Measurements from ENCODE around the gene ADGRV1.

The ADGRV1 gene, protein sequence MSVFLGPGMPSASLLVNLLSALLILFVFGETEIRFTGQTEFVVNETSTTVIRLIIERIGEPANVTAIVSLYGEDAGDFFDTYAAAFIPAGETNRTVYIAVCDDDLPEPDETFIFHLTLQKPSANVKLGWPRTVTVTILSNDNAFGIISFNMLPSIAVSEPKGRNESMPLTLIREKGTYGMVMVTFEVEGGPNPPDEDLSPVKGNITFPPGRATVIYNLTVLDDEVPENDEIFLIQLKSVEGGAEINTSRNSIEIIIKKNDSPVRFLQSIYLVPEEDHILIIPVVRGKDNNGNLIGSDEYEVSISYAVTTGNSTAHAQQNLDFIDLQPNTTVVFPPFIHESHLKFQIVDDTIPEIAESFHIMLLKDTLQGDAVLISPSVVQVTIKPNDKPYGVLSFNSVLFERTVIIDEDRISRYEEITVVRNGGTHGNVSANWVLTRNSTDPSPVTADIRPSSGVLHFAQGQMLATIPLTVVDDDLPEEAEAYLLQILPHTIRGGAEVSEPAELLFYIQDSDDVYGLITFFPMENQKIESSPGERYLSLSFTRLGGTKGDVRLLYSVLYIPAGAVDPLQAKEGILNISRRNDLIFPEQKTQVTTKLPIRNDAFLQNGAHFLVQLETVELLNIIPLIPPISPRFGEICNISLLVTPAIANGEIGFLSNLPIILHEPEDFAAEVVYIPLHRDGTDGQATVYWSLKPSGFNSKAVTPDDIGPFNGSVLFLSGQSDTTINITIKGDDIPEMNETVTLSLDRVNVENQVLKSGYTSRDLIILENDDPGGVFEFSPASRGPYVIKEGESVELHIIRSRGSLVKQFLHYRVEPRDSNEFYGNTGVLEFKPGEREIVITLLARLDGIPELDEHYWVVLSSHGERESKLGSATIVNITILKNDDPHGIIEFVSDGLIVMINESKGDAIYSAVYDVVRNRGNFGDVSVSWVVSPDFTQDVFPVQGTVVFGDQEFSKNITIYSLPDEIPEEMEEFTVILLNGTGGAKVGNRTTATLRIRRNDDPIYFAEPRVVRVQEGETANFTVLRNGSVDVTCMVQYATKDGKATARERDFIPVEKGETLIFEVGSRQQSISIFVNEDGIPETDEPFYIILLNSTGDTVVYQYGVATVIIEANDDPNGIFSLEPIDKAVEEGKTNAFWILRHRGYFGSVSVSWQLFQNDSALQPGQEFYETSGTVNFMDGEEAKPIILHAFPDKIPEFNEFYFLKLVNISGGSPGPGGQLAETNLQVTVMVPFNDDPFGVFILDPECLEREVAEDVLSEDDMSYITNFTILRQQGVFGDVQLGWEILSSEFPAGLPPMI (N-terminal part only)

DNA sequence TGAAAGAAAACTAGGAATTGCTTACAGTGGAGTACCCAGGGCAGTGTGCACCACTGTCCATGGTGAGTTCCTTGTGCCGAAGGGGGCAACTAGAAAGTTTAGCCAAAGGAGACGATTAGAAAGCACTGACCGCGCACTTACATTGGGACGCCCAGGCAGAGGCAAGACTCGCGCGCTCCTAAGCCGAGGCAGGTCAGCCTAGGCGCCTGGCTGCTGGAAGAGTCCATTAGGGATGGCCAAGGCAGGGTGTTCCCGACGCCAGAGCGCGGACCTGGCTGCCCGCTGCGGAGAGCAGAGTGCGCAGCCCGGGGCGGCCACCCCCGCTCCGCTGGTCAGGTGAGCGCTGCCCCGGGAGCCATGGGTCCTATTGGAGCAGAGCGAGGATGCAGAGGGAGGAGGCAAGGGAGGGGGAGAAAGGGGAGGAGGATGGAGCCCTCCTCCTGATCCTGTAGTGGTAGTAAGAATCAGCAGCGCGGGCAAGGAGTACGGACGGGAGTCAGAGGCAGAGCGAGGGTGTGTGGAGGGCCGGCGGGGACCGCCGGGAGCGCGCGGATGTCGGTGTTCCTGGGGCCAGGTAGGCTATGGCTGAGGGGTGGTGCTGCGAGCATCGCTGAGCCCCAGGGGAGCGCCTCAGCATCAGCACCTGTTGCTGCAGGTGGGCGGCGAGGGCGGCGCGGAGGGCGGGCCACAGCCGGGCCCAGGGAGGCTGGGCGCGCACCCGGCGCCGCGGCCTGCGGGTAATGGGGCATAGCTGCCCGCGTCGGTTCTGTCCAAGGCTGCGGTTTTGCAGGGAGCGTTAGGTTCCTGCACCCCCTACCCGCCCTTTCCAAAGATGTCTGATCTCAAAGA lies at the start of gene ADGRV1:
TSS of gene ADGRV1 (plus strand) at position 454 of the 849 bp plus-strand sequence. CDS start at position 553, 99 bp downstream.
- peak in 1 of 3 experiments; percentile 2 for DNase-seq (ENCODE audit: low read depth in 3 of 3)

DNA sequence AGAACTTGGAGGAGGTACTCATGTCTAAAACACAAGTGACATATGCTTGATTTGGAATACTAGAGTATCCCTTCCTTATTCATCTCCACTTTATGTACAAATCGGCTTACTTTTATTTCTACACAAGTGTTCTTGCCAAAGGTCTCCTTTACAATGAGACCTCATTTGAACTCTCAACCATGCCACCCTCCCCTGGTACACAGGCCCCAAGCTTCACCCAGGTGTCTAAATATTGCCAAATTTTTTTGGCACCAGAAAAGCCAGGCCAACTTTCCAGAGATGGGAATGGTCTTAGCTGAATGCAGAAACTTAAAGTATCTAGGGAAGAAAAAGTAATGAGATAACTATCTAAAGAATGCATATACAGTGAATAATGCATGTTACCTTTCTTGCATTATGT lies 48.2 kb upstream of the ADGRV1 start:
- no peak for DNase-seq (ENCODE audit: low read depth in 3 of 3)

DNA sequence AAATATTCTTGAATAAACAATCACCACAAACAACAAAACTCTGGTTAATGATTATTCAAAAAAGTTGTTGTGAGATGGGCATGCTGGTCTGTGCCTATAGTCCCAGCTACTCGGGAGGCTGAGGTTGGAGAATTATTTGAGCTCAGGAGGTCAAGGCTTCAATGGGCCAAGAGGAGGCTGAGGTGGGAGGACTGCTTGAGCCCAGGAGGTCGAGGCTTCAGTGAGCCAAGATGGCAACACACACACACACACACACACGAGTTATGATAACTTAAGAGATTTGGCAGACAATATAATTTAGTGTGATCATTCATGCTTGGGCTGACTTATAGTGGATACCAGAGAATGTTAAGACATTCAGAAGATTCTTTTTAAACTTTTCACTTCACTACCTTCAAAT lies 44.1 kb upstream of the ADGRV1 start:
- DNase-seq (ENCODE audit: low read depth in 3 of 3) = no peak

DNA sequence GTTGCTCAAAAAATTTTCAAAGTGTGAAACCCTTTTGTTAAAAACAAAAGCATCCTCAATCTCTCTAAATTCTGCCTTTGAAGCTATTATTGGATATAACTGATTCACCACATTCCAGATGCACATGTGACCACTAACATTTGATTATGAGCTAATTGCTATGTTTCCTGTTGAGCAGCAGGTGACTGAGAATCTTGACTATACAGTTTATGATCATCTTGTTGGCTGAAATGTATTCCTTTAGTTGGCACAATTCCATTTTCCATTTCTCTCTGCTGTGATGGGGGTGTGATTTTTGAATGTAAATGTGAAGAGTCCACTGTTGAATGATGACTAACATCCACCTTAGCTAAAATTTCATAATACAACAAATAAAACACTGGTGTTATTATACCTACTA lies 39.9 kb upstream of the ADGRV1 start:
- DNase-seq (ENCODE audit: low read depth in 3 of 3) = no peak

DNA sequence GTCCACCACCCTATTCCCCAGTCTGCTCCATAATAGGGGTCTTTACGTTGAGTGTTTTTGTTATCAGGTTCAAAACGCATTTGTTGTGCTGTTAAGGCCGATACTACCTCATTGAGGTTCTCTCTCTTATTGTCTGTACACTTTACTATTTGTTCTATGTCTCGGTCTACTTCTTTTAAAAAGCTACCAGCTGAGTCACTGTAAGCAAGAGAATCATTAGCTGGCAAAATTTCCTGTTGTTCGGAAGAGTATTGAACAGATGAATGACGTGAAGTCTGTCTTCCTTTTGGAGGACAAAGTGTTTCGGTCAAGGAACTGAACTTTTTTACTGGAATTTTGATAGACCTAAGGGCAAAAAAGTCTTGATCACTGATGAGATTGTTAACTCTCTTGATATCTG lies 39.5 kb upstream of the ADGRV1 start:
- DNase-seq (ENCODE audit: low read depth in 3 of 3) = no peak

DNA sequence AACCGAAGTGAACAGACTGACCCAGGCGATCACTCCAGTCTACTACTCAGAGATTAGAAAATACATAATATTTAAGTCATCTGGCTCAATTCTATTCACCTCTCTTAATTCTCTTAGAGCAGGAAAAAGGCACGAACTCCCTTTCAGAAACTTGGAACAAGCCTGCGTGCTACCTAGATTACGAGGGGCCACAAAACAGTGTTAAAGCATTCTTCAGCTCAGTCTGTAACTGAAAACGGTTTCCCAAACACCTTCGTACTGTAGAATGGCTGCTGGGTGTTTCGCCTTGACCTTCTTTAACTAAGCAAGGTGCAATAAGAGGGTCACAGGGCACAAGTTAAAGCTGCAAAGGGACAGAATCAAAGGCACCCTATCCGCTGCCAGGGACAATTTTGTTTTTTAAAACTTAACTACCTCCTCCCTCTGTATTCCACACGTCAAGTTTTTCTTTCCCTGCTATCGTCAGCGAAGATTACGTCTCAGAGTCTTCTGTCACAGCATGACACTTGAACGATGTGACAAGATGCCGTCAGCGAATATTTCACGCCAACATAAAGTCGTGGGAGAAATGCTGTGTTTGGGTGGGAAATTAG lies 29.9 kb upstream of the ADGRV1 start:
- peak in 1 of 3 experiments; percentile 4 for DNase-seq (ENCODE audit: low read depth in 3 of 3)

DNA sequence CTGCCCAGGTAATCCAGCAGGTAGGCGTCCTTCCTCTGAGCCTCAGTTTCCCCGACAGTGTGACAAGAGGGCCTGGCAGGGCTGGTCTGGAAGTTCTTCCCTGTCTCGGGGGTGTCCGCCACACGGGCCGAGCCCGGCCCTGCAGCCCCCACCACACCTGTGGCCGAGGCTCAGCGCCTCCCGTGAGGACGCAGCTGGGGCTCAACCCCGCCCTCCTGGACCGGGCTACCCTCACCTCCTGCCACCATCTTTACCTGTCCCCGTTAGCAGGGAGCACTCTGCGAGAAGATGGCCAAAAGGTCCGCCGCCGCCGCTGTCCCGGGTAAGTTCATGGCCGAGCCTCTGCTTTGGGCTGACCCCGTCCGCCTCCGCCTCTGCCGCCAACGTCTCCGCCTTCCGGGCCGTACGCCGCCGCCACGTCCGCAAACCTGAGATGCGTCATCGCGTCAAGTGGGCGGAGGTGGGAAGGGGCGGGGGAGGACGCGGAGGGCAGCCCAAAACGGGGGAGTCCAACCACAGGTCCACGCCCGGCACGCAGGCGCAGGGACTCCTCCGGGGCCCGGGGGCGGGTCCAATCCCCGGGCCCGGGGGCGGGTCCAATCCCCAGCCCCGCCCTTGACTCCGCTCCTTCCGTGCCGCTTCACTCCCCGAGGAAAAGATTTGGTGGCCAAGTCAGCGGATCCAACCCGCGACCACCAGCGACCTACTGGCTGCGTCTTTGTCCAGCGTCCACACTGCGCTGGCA lies 29.2 kb upstream of the ADGRV1 start, which contains the start of gene LYSMD3:
TSS of gene LYSMD3 (minus strand) at position 391 of the 745 bp plus-strand sequence. CDS start 4,295 bp downstream, outside the sequence.
- peak; percentile 89 to 93 (median 93) for DNase-seq (ENCODE audit: low read depth in 3 of 3)

DNA sequence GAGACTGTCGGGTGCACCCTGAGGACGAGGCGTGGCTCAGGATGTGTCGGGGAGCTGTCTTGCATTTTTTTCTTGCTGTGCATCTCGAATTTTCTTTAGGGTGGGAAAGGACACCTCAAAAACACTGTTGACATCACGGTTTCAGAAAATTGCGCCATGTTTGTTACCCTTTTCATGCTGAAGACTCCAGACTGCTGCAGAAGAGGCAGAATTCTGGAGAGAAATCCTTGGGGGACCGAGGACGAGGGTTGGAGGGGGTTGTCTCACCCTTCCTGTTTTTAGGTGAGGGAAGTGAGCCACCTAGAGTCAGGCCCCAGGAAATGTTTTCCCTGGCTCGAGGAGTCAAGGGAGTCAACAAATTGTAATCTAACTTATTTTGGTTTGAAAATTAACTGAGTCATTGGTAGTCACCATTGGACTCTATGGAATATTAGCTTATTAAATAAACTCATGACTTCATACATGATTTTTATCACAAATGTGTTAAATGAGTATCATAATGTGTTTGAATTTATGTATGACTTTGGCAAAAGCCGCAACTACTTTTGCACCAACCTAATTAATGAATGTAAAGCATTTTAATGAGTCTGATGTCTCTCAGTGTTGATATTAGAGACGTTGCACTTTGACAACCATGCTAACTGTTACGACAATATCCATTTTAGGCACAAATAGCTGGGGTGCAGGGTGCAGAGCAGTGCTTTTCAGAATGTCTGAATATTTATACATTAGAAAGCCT lies 28.5 kb upstream of the ADGRV1 start:
- peak; percentile 35 to 46 (median 39) for DNase-seq (ENCODE audit: low read depth in 3 of 3)

DNA sequence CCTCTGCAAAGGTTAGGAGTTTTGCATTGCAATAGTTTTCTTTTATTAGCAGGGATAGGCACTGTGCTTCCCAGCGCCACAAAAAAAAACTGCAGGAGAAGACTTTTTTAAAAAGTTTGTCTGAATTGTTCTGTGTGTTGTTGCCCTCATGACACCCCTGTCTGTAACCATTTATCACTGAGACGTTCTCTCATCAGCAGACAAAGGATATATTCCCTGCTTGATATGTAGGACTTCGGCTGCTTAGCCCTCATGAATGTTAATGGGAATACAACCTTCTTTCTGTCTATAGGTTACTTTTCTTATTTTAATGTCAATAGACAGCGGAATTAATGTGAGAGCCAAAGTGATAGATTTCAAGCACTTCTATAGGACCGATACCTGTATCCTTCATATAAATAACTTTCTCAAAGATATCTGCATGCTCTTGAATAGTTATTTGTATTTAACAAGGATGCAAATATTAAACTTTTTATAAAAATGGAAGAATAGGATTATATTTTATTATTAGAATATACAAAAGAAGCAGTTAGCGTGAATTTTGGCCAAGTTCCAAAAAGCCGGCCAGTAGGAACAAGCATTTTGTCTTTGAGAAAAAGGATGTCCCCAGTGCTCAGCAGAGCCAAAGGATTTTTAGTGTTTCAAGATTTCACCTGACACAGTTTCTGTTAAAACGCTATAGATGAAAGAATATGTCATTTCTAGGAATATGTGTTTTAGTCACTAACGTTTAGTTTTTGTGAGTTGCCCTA lies 27.7 kb upstream of the ADGRV1 start:
- DNase-seq (ENCODE audit: low read depth in 3 of 3) = no peak

DNA sequence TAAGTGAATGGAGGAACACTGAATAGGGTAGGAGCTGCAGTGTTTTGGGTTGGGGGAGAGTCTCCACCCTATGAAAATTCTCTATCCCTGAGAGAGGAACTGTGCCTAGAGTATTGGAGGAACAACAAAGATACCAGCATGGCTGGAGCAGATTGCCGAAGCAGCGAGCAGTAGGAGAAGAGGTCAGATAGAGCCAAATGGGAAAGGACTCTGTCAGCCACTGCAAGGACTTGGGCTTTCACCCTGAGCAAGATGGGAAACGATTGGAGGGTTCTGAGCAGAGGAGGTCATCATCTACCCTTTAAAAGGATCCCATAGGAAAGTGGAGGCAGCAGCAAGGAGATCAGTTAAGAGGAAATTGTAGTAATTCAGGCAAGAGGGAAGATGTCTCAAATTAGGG lies 24.8 kb upstream of the ADGRV1 start:
- no peak for DNase-seq (ENCODE audit: low read depth in 3 of 3)

DNA sequence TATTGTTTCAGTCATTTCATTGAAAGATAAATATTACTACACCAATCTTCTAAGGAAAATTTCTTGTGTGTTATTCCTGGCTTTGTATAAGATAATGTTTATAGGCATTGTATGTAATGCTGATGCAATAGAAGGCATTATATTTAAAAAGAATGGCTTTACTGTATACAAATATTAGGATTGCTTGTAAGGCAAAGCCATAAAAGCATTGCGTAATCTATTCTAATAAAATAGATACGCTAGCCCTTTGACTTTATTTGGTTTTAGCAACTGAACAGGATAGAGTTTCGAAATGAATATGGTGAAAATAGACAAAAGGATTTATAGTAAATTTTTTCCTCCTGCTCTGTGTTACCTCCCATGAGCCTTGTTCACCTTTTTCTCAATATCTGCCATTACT lies 23.7 kb upstream of the ADGRV1 start:
- no peak for DNase-seq (ENCODE audit: low read depth in 3 of 3)

DNA sequence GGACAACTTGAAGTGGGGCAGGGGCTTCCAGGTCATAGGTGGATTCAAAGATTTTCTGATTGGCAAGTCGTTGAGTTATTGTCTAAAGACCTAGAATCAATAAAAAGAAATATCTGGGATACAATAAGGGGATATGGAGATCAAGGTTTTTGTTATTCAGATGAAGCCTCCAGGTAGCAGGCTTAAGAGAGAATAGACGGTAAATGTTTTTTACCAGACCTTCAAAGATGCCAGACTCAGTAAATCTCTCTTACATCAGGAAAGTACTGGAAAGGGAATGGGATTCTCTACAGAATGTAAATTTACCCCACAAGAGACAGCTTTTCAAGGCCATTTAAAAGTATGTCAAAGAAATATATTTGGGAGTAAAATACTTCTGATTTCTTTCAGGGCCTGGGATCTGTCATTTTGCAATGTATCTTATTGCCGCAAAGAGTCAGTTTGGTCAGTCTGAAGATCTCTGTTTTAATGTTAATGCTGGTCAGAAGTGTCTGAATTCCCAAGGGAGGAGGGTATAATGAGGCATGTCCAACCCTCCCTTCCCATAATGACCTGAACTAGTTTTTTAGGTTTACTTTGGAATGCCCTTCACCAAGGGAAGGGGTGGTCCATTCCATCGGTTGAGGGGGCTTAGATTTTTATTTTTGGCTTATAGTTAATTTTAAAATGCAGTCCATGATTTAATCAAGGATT lies 15.6 kb upstream of the ADGRV1 start:
- no peak for DNase-seq (ENCODE audit: low read depth in 3 of 3)

DNA sequence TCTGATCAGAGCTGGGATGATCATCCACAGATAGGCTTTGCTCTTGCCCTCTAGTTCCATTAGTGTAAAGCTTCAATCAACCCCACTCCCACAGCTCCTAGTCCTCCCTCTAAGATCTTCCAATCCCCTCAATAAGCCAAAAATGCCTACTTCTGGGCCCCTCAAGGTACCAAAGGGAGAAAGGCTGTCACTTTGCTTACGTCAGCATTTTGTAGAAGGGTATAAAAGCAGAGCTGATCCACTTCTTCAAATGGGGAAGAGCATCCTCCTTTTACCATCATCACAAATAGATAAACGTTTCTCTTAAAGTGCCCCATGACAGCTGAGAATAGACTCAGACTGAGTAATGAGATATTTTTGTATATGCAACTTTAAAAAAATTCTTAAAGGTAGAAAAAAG lies 13.1 kb upstream of the ADGRV1 start:
- DNase-seq (ENCODE audit: low read depth in 3 of 3) = no peak

DNA sequence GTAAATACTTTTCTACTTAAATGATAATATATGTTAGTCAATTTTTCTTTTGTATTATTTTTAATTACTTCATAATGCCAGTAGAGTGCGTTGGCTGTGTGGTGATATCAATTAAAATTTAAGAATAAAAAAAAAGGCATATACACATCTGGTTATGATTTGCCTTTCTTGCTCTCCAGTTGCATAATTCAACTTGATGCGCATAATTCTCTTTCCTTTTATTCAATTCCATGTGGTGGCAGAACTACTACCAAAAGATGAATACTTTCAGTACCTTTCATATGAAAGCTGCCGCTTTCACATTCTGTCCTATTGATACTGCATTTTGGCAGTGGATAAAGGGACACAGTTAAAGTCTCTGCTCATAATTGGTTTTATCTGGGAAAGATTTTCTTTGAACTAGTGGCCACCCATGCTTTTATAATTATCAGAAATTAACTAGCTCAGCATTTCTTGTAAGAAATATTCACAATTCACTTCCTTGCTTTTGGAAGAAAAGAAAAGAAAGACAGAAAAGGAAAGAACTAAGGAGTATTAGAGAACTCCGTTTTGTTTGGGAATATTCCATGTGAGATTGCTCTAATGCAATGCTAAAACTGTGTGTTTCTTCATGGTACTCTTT lies 12.3 kb upstream of the ADGRV1 start:
- no peak for DNase-seq (ENCODE audit: low read depth in 3 of 3)

DNA sequence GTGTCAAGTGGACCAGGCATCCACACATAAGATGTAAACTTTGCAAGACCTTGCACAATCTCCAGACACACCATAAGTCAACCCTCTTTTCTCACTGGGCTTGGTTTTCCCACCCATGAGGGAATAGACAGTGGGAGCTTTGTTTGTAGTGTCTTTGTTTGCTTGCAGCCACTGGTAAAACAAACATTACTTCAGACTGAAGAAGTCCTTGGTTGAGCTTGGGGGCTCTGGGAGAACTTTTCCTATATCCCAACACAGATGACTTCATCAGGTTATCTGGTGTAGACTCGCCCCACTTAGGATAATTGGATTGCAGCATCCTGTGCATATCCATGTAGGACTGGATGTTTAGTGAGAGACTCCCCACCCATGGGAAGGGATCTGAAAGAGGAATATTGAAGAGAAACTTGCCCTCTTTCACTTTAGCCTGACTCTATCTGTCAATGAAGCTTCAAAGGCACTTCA lies 11.5 kb upstream of the ADGRV1 start:
- DNase-seq (ENCODE audit: low read depth in 3 of 3) = no peak

DNA sequence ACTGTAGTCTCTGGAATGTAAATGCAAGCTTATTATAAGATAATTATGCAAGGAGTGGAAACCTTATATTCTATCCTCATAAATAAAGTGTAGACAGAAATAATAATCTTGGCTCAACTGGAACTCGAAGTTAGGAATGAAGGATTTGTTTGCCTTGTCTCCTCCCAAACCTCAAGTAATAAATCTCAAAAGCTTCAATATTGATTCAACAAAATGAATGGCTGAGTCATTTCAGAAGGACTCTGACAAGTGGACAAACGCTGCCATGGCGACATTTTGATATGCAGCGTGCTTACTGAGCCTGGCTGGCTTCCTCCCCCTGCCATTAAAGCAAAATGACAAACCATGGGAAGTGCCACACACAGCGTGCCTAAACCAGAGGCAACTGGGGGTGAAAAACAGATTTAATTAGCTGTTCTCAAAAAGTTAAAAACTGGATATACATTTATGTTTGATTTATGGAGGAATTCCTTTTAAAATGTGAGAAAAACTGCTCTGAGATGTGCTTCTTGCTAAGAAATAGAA lies 10.5 kb upstream of the ADGRV1 start:
- no peak for DNase-seq (ENCODE audit: low read depth in 3 of 3)

DNA sequence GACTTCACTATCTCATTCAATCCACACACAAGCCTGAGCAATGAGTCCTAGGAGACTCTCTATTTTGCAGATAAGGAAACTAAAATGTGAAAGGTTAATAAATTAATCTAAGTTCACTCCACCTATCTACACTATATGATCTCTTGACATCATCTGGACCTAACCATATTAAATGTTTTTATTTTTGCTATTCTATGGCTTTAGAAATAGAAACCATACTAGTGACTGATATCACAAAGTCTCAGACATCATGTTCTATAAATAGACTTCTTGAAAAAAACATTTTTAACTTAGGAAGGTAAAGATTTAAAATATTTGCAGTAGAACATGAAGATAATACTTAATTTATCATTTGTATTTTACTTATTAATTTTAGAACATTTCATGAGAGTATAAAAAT lies 9.4 kb upstream of the ADGRV1 start:
- no peak for DNase-seq (ENCODE audit: low read depth in 3 of 3)
